Measurements from ENCODE around the gene RPS26.
"Not testable (repeated sequence)": the region's sequence is repeated elsewhere in the genome, so short reads cannot be mapped to it uniquely, and the experiment has no call there.

Gene RPS26

DNA sequence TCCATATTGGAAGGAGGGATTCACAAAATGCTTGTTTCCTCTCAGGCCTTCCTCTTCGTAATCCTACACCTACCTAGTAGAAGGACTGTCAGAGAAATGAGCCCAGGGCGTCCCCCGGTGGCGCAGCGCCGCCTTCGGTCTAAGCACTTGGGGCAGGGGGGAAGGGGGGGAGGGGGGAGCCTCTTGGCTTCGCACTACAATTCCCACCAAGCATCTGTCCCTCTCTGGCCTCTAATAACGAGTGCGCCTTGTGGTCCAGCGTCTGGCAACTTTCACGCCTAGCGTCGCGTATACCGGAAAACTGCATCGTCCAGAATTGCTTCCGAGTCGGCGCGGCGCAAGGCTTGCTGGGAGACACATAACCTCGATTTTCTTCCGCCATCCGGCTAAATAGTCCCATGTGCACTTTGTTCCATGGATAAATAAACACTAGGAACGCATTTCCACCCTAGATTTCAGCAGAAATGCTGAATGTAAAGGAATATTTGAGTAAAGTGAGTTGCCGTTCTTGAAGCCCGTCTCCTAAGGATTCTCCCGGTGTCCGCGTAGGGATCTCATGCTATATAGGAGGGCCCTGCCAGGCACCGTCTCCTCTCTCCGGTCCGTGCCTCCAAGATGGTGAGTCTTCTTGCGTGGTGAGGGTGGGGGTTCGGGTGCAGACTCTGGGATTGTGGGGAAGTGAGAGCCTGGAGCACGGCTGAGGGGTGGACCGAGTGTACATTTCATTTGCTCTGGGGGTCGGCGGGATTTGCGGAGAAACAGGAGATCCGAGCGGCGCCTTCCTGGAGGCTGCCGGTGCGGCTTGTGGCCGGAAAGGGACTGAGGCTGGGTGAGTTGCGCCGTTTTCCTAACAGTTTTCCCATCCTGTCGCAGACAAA lies at the start of gene RPS26:
RPS26 (plus strand) TSS at position 367 of the 878 bp plus-strand sequence; CDS start at position 616, 249 bp downstream.
- Histone ChIP-seq H3K4me1 (ENCODE audit: control insufficient read depth in 1 of 2, insufficient read depth in 2 of 2, low read length in 2 of 2) (peaks cover 22 to 23% of the 10 kb centered on the region in 2 donors), H3K27me3 (ENCODE audit: control insufficient read depth in 1 of 2, insufficient read depth in 2 of 2, low read length in 2 of 2) (no peaks in the 10 kb centered on the region), H3K27ac (ENCODE audit: low read depth, low read length) (peak within 1 kb of the TSS; percentile 70), H3K36me3 (ENCODE audit: control insufficient read depth in 1 of 2, insufficient read depth in 2 of 2, low read length in 2 of 2) (peaks cover 10 to 31% of the 10 kb centered on the region in 2 donors), H3K9me3 (ENCODE audit: control insufficient read depth in 1 of 2, low read length in 2 of 2) (no peaks in the 10 kb centered on the region), H3K9ac (ENCODE audit: low read depth in 1 of 2, low read length in 2 of 2) (peak within 1 kb of the TSS; percentile 79 to 99), H3K4me3 (ENCODE audit: low read depth in 1 of 2, low read length in 2 of 2) (peak within 1 kb of the TSS; percentile 82 to 98)

DNA sequence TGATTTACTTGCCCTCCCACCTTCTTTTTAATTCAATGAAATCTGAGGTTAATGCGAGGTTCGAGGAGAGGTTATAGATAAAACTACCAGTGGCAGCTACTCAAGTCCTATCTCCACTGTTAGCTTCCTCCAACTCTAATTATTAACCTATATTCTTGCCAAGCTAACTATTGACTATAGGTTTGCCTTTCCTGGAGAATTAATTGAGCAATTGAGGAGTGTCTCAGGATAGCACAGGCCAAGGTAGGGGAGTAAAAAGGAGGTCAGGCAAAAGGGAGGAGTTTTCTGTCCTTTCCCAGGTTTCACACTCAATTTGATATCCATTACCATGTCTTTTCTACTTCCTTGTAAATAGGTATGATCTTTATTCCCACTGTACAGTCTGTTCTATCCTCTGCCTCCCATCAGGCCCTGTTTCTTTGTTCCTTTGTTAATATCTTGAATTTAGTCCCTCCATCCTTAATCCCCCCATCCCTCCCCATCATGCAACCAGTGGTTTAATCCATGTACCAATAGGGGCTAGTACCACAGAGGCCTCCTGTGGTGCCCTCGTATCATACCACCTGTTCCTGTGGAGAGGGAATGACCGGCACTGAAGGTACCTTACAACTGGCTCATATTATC lies 48.4 kb upstream of the RPS26 start:
- H3K4me3 ChIP-seq (ENCODE audit: low read depth in 1 of 2, low read length in 2 of 2) = peak overlapping the region in 1 of 2 donors; percentile 32
- no peak overlapping the region for H3K27ac ChIP-seq (ENCODE audit: low read depth, low read length)
- H3K4me1 ChIP-seq (ENCODE audit: control insufficient read depth in 1 of 2, insufficient read depth in 2 of 2, low read length in 2 of 2) = peaks cover 33 to 37% of the 10 kb centered on the region in 2 donors
- no peaks in the 10 kb centered on the region for H3K27me3 ChIP-seq (ENCODE audit: control insufficient read depth in 1 of 2, insufficient read depth in 2 of 2, low read length in 2 of 2)
- no peaks in the 10 kb centered on the region for H3K9me3 ChIP-seq (ENCODE audit: control insufficient read depth in 1 of 2, low read length in 2 of 2)
- H3K36me3 ChIP-seq (ENCODE audit: control insufficient read depth in 1 of 2, insufficient read depth in 2 of 2, low read length in 2 of 2) = peaks cover 29 to 52% of the 10 kb centered on the region in 2 donors
- H3K9ac ChIP-seq (ENCODE audit: low read depth in 1 of 2, low read length in 2 of 2) = no peak overlapping the region

DNA sequence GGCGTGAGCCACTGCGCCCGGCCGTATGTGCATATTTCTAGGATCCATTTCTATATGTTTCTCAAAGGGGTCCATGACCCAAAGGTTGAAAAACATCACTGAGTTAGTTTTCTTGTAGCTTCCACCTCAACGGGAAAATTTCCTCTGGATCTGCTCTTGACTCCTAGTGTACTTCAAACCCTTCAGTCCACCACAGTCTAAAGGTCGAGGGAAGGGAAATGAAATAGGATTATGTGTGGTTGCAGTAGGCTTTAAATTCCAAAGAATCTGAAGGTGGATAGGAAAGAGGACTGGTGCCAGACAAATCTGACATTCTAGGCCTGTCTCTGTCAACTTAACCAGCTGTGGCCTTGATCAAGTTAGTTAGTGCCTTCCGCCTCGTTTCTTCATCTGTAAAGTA lies 46.4 kb upstream of the RPS26 start:
- H3K9ac ChIP-seq (ENCODE audit: low read depth in 1 of 2, low read length in 2 of 2) = peak overlapping the region in 1 of 2 donors; percentile 32
- H3K9me3 ChIP-seq (ENCODE audit: control insufficient read depth in 1 of 2, low read length in 2 of 2) = no peaks in the 10 kb centered on the region
- H3K27ac ChIP-seq (ENCODE audit: low read depth, low read length) = no peak overlapping the region
- no peaks in the 10 kb centered on the region for H3K27me3 ChIP-seq (ENCODE audit: control insufficient read depth in 1 of 2, insufficient read depth in 2 of 2, low read length in 2 of 2)
- H3K4me1 ChIP-seq (ENCODE audit: control insufficient read depth in 1 of 2, insufficient read depth in 2 of 2, low read length in 2 of 2) = peaks cover 33 to 39% of the 10 kb centered on the region in 2 donors
- H3K4me3 ChIP-seq (ENCODE audit: low read depth in 1 of 2, low read length in 2 of 2) = no peak overlapping the region
- peaks cover 22 to 38% of the 10 kb centered on the region in 2 donors for H3K36me3 ChIP-seq (ENCODE audit: control insufficient read depth in 1 of 2, insufficient read depth in 2 of 2, low read length in 2 of 2)

DNA sequence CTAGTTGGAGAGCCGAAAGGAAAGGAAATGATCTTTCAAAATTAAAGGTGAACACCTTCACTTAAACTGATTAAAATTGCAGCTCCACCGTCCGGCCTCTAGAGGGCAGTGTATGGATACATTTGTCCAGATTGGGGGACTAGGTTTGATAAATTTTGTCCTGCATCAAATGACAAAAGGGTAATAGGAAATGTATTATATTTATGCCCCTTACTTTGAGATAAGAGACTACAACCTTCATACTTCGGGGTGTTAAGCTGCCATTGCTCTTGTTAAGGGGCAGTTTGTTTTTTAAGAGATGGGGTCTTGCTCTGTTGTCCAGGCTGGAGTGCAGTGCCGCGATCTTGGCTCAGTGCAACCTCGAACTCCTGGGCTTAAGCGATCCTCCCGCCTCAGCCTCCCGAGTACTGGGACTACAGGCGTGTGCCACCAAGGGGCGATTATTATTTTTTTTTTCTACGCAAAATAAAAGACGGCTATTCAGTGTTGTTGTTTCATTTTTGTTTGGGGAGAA lies 45.5 kb upstream of the RPS26 start:
- Histone ChIP-seq H3K27me3 (ENCODE audit: control insufficient read depth in 1 of 2, insufficient read depth in 2 of 2, low read length in 2 of 2) (no peaks in the 10 kb centered on the region), H3K36me3 (ENCODE audit: control insufficient read depth in 1 of 2, insufficient read depth in 2 of 2, low read length in 2 of 2) (peaks cover 15 to 29% of the 10 kb centered on the region in 2 donors), H3K9ac (ENCODE audit: low read depth in 1 of 2, low read length in 2 of 2) (peak overlapping the region; percentile 73 to 89), H3K27ac (ENCODE audit: low read depth, low read length) (peak overlapping the region; percentile 63), H3K9me3 (ENCODE audit: control insufficient read depth in 1 of 2, low read length in 2 of 2) (no peaks in the 10 kb centered on the region), H3K4me1 (ENCODE audit: control insufficient read depth in 1 of 2, insufficient read depth in 2 of 2, low read length in 2 of 2) (peaks cover 34 to 39% of the 10 kb centered on the region in 2 donors), H3K4me3 (ENCODE audit: low read depth in 1 of 2, low read length in 2 of 2) (peak overlapping the region; percentile 97 to 98)

DNA sequence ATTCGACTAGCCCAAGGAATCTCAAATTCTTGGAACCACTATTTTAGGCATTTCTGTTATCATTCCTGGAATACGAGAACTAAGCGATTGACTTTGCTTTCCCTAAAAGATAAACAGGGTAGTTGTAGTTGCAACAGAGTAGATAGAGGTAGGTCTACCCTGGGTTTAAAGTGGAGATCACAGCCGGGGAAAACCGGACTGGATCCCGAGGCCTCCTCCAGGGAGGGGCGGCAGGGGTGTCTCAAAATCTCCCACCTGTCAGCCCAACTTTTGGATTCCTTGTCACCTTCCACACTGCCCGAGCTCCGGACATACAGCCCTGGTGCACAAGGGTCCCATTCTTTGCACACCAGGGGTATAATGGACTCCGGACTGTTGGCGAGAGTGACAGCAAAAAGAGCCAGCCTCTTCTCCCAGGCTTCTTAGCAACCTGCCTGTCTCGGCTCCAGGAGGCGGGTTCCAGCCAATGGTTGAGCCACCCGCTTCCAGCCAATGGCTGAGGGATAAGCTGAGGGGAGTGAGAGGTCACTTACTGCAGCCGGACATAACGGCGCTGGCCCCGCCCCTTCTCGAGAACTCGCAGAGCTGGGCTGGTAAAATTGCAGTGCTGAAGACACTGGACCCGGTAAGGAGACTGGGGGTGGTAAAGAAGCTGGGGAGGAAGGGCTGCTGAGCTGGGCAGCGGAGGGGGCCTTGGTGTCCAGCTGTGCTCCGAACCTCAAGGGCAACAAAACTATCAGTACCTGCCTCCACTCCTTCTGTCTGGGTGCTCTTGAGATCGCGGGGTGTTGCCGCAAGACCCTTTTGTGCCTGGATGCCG lies 44.8 kb upstream of the RPS26 start, which contains the start of gene SUOX:
SUOX (plus strand) TSS at position 562 of the 820 bp plus-strand sequence. CDS start 4,946 bp downstream, outside the sequence.
- Histone ChIP-seq H3K27ac (ENCODE audit: low read depth, low read length) (peak within 1 kb of the TSS; percentile 63), H3K9me3 (ENCODE audit: control insufficient read depth in 1 of 2, low read length in 2 of 2) (no peaks in the 10 kb centered on the region), H3K27me3 (ENCODE audit: control insufficient read depth in 1 of 2, insufficient read depth in 2 of 2, low read length in 2 of 2) (no peaks in the 10 kb centered on the region), H3K4me1 (ENCODE audit: control insufficient read depth in 1 of 2, insufficient read depth in 2 of 2, low read length in 2 of 2) (peaks cover 41 to 43% of the 10 kb centered on the region in 2 donors), H3K9ac (ENCODE audit: low read depth in 1 of 2, low read length in 2 of 2) (peak within 1 kb of the TSS; percentile 89 to 98), H3K36me3 (ENCODE audit: control insufficient read depth in 1 of 2, insufficient read depth in 2 of 2, low read length in 2 of 2) (peaks cover 16 to 24% of the 10 kb centered on the region in 2 donors), H3K4me3 (ENCODE audit: low read depth in 1 of 2, low read length in 2 of 2) (peak within 1 kb of the TSS; percentile 97 to 98)

DNA sequence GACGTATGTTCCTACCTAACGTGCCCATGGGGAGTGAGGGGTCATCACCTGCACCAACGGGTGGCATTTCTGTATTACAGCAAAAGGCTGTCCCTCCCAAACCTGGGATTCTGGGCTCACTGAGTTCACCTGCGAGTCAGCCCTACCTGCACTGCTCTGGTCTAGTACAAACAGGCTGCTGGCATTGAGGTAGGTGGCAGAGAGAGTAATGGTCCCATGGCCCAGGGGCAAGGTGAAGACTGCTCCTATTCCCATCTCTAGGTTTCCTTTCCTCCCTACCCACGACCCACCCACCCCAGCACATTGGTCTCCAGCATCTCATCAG lies 44.2 kb upstream of the RPS26 start:
- Histone ChIP-seq H3K27me3 (ENCODE audit: control insufficient read depth in 1 of 2, insufficient read depth in 2 of 2, low read length in 2 of 2) (no peaks in the 10 kb centered on the region), H3K36me3 (ENCODE audit: control insufficient read depth in 1 of 2, insufficient read depth in 2 of 2, low read length in 2 of 2) (peaks cover 16 to 22% of the 10 kb centered on the region in 2 donors), H3K4me1 (ENCODE audit: control insufficient read depth in 1 of 2, insufficient read depth in 2 of 2, low read length in 2 of 2) (peaks cover 41 to 44% of the 10 kb centered on the region in 2 donors)

DNA sequence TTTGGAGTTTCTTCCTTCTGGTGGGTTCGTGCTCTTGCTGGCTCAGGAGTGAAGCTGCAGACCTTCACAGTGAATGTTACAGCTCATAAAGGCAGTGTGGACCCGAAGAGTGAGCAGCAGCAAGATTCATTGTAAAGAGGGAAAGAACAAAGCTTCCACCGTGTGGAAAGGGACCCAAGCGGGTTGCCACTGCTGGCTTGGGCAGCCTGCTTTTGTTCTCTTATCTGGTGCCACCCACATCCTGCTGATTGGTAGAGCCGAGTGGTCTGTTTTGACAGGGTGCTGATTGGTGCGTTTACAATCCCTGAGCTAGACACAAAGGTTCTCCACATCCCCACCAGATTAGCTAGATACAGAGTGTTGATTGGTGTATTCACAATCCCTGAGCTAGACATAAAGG lies 42.2 kb upstream of the RPS26 start:
- not testable (repeated sequence) for H3K9me3 ChIP-seq (ENCODE audit: control insufficient read depth in 1 of 2, low read length in 2 of 2); H3K27me3 ChIP-seq (ENCODE audit: control insufficient read depth in 1 of 2, insufficient read depth in 2 of 2, low read length in 2 of 2); H3K27ac ChIP-seq (ENCODE audit: low read depth, low read length); H3K9ac ChIP-seq (ENCODE audit: low read depth in 1 of 2, low read length in 2 of 2); H3K4me3 ChIP-seq (ENCODE audit: low read depth in 1 of 2, low read length in 2 of 2)
- H3K36me3 ChIP-seq (ENCODE audit: control insufficient read depth in 1 of 2, insufficient read depth in 2 of 2, low read length in 2 of 2) = peaks cover 17 to 20% of the 10 kb centered on the region in 2 donors
- H3K4me1 ChIP-seq (ENCODE audit: control insufficient read depth in 1 of 2, insufficient read depth in 2 of 2, low read length in 2 of 2) = peaks cover 23 to 26% of the 10 kb centered on the region in 2 donors

More for the DNA sequence above, 44.2 kb upstream of the RPS26 start:
- peak overlapping the region; percentile 63 for H3K27ac ChIP-seq (ENCODE audit: low read depth, low read length)
- no peaks in the 10 kb centered on the region for H3K9me3 ChIP-seq (ENCODE audit: control insufficient read depth in 1 of 2, low read length in 2 of 2)
- H3K4me3 ChIP-seq (ENCODE audit: low read depth in 1 of 2, low read length in 2 of 2) = peak overlapping the region; percentile 97 to 98
- H3K9ac ChIP-seq (ENCODE audit: low read depth in 1 of 2, low read length in 2 of 2) = peak overlapping the region; percentile 89 to 98

DNA sequence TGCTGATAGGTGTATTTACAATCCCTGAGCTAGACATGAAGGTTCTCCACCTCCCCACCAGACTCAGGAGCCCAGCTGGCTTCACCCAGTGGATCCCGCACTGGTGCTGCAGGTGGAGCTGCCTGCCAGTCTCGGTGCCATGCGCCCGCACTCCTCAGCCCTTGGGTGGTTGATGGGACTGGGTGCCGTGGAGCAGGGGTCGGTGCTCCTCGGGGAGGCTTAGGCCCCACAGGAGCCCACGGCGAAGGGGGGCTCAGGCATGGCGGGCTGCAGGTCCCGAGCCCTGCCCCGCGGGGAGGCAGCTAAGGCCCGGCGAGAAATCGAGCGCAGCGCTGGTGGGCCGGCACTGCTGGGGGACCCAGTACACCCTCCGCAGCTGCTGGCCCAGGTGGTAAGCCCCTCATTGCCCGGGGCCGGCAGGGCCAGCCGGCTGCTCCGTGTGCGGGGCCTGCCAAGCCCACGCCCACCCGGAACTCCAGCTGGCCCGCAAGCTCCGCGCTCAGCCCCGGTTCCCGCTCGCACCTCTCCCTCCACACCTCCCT lies 41.6 kb upstream of the RPS26 start:
- Histone ChIP-seq H3K36me3 (ENCODE audit: control insufficient read depth in 1 of 2, insufficient read depth in 2 of 2, low read length in 2 of 2) (peaks cover 20 to 22% of the 10 kb centered on the region in 2 donors), H3K4me1 (ENCODE audit: control insufficient read depth in 1 of 2, insufficient read depth in 2 of 2, low read length in 2 of 2) (peaks cover 23 to 26% of the 10 kb centered on the region in 2 donors)
- not testable (repeated sequence) for H3K27me3 ChIP-seq (ENCODE audit: control insufficient read depth in 1 of 2, insufficient read depth in 2 of 2, low read length in 2 of 2); H3K9me3 ChIP-seq (ENCODE audit: control insufficient read depth in 1 of 2, low read length in 2 of 2); H3K4me3 ChIP-seq (ENCODE audit: low read depth in 1 of 2, low read length in 2 of 2); H3K9ac ChIP-seq (ENCODE audit: low read depth in 1 of 2, low read length in 2 of 2); H3K27ac ChIP-seq (ENCODE audit: low read depth, low read length)

DNA sequence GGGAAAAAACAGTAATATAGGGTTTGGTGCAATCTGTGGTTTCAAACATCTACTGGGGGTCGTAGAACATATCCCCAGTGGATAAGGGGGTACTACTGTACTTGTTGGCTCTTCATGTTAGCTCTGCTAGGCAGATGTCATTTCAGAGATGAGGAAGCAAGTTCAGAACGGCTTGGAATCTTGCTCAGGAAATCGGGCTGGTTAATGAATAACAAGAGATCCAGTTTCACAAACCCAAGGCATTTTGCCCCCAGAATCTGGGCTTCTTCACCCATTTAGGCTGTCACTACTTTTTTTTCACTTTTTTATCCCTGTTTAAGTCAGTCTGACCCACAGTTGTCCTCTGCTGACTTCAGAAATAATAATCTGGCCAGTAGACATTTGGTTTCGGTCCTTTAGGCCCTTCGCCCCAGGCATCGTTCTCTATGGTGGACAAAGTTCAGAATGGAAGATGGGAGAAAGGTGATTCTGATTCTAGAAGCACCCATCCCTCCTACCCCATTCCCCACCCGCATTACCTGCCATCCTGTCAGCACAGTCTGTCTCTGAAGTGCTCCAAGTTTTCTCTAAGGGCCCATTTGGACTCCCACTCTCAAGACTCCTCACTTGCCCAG lies 40.1 kb upstream of the RPS26 start:
- H3K4me1 ChIP-seq (ENCODE audit: control insufficient read depth in 1 of 2, insufficient read depth in 2 of 2, low read length in 2 of 2) = peaks cover 13 to 19% of the 10 kb centered on the region in 2 donors
- H3K27me3 ChIP-seq (ENCODE audit: control insufficient read depth in 1 of 2, insufficient read depth in 2 of 2, low read length in 2 of 2) = no peaks in the 10 kb centered on the region
- peaks cover 20 to 23% of the 10 kb centered on the region in 2 donors for H3K36me3 ChIP-seq (ENCODE audit: control insufficient read depth in 1 of 2, insufficient read depth in 2 of 2, low read length in 2 of 2)
- peak overlapping the region; percentile 5 for H3K27ac ChIP-seq (ENCODE audit: low read depth, low read length)
- H3K9me3 ChIP-seq (ENCODE audit: control insufficient read depth in 1 of 2, low read length in 2 of 2) = no peaks in the 10 kb centered on the region
- peak overlapping the region in 1 of 2 donors; percentile 33 for H3K9ac ChIP-seq (ENCODE audit: low read depth in 1 of 2, low read length in 2 of 2)
- peak overlapping the region; percentile 2 to 13 for H3K4me3 ChIP-seq (ENCODE audit: low read depth in 1 of 2, low read length in 2 of 2)

Measured in duodenal mucosa (tissue), 2 donors.